Colonic mucosa (tissue), 4 donors: ENCODE data around the gene CCDC107. TPM values are rescaled to one million over a fixed set of nuclear protein-coding genes. Genes with fewer than 3 reads are reported as not detected.

Experiments
- DNase-seq: peaks from one replicate; pipeline ENCODE4 v3.0.0-alpha.2; 2020
- H3K27ac ChIP-seq: fragments of 200-600 bp; one replicate; pipeline ENCODE4 v1.8.0; 2021
- H3K27me3 ChIP-seq: fragments of 200-600 bp; one replicate; pipeline ENCODE4 v1.8.0; 2021
- H3K36me3 ChIP-seq: fragments of 200-600 bp; one replicate; pipeline ENCODE4 v1.8.0; 2021
- H3K4me1 ChIP-seq: fragments of 200-600 bp; one replicate; pipeline ENCODE4 v1.8.0; 2021; ENCODE audit warnings: mild to moderate bottlenecking
- H3K4me3 ChIP-seq: fragments of 200-600 bp; one replicate; pipeline ENCODE4 v1.8.0; 2021
- H3K9ac ChIP-seq, 2 donors: one replicate each; pipeline ENCODE4 v1.7.0; 2013; ENCODE audit warnings: control low read depth in 2 of 2, low read depth in 2 of 2, low read length in 2 of 2
- H3K9me3 ChIP-seq: fragments of 200-600 bp; one replicate; pipeline ENCODE4 v1.8.0; 2021
- intact Hi-C: fragments of 100-400 bp; cut with DNase I; formaldehyde crosslinking; loops from one replicate; pipeline ENCODE4 v1.14.1; 2022
- total RNA-seq, 2 donors: library from RNA; stranded (reverse); fragmentation: NEBNext Ultra II Directional in 1 of 2; extraction: Animal tissue kit (Norgen Biotek cat#: 25700) in 1 of 2; gene quantifications; one replicate each; pipeline ENCODE4 v1.2.1, GENCODE V29; 2021
- TF ChIP-seq, protein P1 (sequence below): fragments of 200-600 bp; IDR thresholded peaks from one replicate; pipeline ENCODE4 v1.8.0; 2022; ENCODE audit warnings: antibody characterized with exemption, mild to moderate bottlenecking
- donor health status: healthy.
- donor health status: DM: no; HTN: no; CAD: no.
- donor health status: DM: no; HTN: no; CAD: no.

CCDC107 gene
- total RNA-seq, 2 donors from 2014 or later: 19.4 to 38.3 TPM

DNA sequence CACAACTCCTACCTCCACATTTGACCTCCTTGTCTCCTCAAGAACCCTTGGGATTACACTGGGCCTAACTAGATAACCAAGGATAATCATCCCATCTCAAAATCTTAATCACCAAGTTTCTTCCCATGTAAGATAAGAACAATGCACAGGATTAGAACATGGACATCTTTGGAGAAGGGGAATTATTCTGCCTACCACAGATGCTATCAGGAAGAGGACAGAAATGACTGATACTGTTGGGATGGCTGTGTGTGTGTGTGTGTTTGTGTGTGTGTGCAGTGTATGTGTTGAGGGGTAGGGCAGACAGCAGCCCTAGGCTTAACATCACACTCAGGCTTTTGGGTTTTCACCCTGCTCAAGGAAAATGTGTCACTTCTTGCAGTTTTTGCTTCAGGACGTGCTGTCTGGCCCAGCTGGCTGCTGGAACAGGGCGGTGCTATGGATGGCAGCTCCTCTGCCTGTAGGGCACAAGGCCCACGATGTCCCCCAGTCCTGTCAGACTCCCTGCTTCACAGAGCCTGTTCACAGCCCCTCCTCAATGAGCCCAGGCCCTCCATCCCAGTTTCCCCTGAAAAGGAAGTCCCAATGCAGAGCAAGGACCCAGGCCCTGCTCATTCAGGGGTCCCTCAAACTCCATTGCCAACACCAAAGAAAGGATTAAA, 23.4 kb downstream of the CCDC107 start:
- Histone ChIP-seq H3K4me1 (no peaks in the 10 kb centered on the region), H3K9ac (no peak overlapping the region), H3K27ac (no peak overlapping the region), H3K4me3 (no peak overlapping the region), H3K27me3 (no peaks in the 10 kb centered on the region), H3K9me3 (no peaks in the 10 kb centered on the region), H3K36me3 (no peaks in the 10 kb centered on the region)
- TF ChIP-seq, protein P1, sequence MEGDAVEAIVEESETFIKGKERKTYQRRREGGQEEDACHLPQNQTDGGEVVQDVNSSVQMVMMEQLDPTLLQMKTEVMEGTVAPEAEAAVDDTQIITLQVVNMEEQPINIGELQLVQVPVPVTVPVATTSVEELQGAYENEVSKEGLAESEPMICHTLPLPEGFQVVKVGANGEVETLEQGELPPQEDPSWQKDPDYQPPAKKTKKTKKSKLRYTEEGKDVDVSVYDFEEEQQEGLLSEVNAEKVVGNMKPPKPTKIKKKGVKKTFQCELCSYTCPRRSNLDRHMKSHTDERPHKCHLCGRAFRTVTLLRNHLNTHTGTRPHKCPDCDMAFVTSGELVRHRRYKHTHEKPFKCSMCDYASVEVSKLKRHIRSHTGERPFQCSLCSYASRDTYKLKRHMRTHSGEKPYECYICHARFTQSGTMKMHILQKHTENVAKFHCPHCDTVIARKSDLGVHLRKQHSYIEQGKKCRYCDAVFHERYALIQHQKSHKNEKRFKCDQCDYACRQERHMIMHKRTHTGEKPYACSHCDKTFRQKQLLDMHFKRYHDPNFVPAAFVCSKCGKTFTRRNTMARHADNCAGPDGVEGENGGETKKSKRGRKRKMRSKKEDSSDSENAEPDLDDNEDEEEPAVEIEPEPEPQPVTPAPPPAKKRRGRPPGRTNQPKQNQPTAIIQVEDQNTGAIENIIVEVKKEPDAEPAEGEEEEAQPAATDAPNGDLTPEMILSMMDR: no peak
- DNase-seq: no peak
- intact Hi-C loops: no loop called here

DNA sequence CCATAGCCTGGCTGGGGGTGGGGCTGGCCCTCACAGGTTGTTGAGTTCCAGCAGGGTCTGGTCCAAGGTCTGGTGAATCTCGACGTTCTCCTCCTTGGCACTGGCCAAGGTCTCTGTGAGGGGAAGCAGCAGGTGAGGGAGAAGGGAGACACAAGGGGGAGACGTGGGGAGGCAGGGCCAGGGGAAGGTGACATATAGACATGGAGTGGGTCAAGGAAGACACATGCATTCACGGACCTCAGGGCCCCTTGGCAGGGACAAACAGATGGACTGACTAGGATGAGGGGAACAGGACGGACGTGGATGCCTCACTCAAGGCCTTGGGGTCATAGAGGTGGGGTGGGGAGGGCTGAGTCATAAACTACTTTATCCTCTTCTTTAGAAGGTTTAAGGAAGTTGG, 24.0 kb downstream of the CCDC107 start:
- no peaks in the 10 kb centered on the region for H3K27me3 ChIP-seq
- no peak overlapping the region for H3K9ac ChIP-seq
- no peaks in the 10 kb centered on the region for H3K36me3 ChIP-seq
- intact Hi-C loops: no loop called here
- DNase-seq: no peak
- no peak overlapping the region for H3K27ac ChIP-seq
- H3K4me1 ChIP-seq: no peaks in the 10 kb centered on the region
- H3K9me3 ChIP-seq: no peaks in the 10 kb centered on the region
- TF ChIP-seq, protein P1: no peak
- no peak overlapping the region for H3K4me3 ChIP-seq

DNA sequence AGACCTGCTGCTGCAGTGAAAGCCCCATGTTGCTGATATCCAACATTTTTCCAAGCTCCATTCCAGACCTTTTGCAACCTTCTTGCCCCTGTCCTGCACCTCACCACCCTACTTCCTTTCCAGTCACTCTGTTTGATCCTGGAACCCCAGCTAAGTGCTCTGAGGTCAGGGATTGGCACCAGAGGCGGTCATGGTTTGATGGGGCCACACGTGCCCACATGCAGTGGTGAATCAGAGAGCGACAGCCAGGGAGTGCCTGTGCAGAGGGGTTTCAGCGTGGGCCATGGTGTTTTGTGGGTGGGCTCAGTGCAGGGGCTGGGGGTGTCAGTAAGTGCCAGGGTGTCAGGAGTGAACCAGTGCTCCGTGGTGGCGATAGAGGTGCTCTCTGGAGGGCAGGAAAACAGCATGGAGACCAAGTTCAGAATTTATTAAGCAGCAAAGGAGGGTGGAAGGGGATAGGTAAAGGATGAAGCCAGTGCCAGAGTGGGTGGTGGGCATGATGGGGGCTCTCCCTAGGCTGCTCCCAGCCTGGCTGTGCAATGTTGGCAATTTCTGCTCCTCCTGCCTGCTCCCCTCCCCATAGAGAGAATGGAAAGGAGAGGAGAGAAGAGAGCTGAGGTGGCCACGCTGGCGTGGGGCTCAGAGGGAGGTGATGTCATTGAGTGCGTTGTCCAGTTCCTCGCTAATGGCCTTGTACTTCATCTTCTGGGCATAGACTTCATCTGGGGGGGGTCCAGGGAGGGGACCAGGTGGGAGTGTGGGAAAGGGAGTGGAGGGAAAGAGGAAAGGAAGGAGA, 24.6 kb downstream of the CCDC107 start:
- DNase-seq: no peak
- intact Hi-C loops: no loop called here
- no peaks in the 10 kb centered on the region for H3K27me3 ChIP-seq
- H3K4me3 ChIP-seq: no peak overlapping the region
- H3K36me3 ChIP-seq: no peaks in the 10 kb centered on the region
- no peaks in the 10 kb centered on the region for H3K4me1 ChIP-seq
- H3K9ac ChIP-seq: peak overlapping the region in 1 of 2 donors; percentile 43
- no peaks in the 10 kb centered on the region for H3K9me3 ChIP-seq
- no peak overlapping the region for H3K27ac ChIP-seq
- TF ChIP-seq, protein P1: no peak

DNA sequence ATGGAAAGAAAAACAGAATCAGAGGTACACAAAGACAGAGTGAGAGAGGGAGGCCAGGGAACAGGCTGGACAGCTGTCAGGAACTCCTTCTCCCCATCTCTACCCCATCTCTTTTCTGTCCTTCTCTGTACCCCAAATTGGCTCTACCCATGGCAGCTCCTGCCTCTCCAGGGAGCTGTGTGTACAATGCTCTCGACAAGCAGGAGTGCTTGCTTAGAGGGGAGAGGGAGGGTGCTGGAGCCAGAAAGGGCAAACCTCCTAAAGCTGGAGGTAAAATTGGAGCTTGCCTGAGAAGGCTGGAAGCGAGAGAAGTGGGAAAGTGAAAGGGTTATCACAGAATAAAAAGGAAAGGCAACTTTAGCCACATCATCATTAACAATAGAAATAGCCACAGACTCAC, 25.2 kb downstream of the CCDC107 start:
- no peak for DNase-seq
- Histone ChIP-seq H3K4me3 (no peak overlapping the region), H3K27ac (no peak overlapping the region), H3K27me3 (no peaks in the 10 kb centered on the region), H3K9ac (no peak overlapping the region), H3K36me3 (no peaks in the 10 kb centered on the region), H3K9me3 (no peaks in the 10 kb centered on the region), H3K4me1 (no peaks in the 10 kb centered on the region)
- intact Hi-C loops: no loop called here
- TF ChIP-seq, protein P1: no peak

DNA sequence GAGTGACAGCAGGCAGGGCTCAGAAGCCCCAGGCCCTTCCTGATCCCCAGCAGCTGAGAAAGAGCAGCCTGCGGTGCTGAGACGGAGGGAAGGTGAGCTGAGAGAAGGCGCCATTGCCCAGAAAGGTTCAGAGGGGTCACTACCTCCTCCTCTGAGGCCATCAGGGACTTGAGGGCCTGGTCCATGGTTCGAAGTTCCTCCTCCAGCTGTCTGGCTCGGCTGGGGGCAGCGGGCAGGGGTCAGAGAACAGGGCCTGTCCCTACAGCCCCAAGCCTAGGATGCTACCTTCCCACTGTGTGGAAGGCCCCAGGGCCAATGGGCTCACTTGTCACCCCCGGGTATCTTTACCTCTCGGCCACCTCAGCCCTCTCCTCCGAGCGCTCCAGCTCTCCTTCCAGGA, 26.8 kb downstream of the CCDC107 start:
- Histone ChIP-seq H3K4me1 (no peaks in the 10 kb centered on the region), H3K9ac (no peak overlapping the region), H3K27me3 (no peaks in the 10 kb centered on the region), H3K9me3 (no peaks in the 10 kb centered on the region), H3K36me3 (no peaks in the 10 kb centered on the region), H3K4me3 (no peak overlapping the region), H3K27ac (no peak overlapping the region)
- intact Hi-C loops: no loop called here
- DNase-seq: no peak
- TF ChIP-seq, protein P1: no peak
